Gastroesophageal sphincter (tissue), 4 donors: ENCODE data around the gene KCND3. TPM values are rescaled to one million over a fixed set of nuclear protein-coding genes. Genes with fewer than 3 reads are reported as not detected.

Experiments used
- ATAC-seq: fragments of 150-250 bp; one replicate; pipeline ENCODE4 v1.9.1; 2016; ENCODE audit warnings: mild to moderate bottlenecking, moderate library complexity
- H3K27ac ChIP-seq, 4 donors: fragments of 200-600 bp; sonication (generic) in 3 of 4; 1 replicate in 3 of 4; 2 replicates in 1 of 4; pipeline ENCODE4 v1.5.1; 2016 to 2019
- H3K27me3 ChIP-seq: fragments of 200-600 bp; sonication (generic); one replicate; pipeline ENCODE4 v1.5.1; 2019
- H3K36me3 ChIP-seq, 2 donors: fragments of 200-600 bp; sonication (generic); one replicate each; pipeline ENCODE4 v1.5.1; 2019; ENCODE audit warnings: control low read depth in 1 of 2
- H3K4me1 ChIP-seq, 3 donors: fragments of 200-600 bp; sonication (generic); 1 replicate in 2 of 3; 2 replicates in 1 of 3; pipeline ENCODE4 v1.5.1; 2016 to 2019; ENCODE audit warnings: control low read depth in 2 of 3
- H3K4me3 ChIP-seq, 2 donors: fragments of 200-600 bp; sonication (generic); one replicate each; pipeline ENCODE4 v1.5.1; 2019; ENCODE audit warnings: mild to moderate bottlenecking in 1 of 2, moderate library complexity in 1 of 2
- H3K9me3 ChIP-seq, 3 donors: fragments of 200-600 bp; sonication (generic); one replicate each; pipeline ENCODE4 v1.5.1; 2017 to 2019; ENCODE audit warnings: control low read depth in 2 of 3
- EP300 ChIP-seq: sonication (generic); formaldehyde crosslinking; IDR thresholded peaks from one replicate; pipeline ENCODE4 v1.6.1; 2017; ENCODE audit warnings: antibody characterized with exemption, mild to moderate bottlenecking
- POLR2A ChIP-seq, 2 donors: fragments of 450-650 bp; IDR thresholded peaks; one replicate each; pipeline ENCODE4 v1.6.1; 2017; ENCODE audit warnings: antibody characterized with exemption in 2 of 2, mild to moderate bottlenecking in 2 of 2, moderate library complexity in 1 of 2
- POLR2AphosphoS5 ChIP-seq: sonication (generic); formaldehyde crosslinking; IDR thresholded peaks from one replicate; pipeline ENCODE4 v1.6.1; 2017; ENCODE audit warnings: antibody characterized with exemption
- WGBS, 2 donors: methylation state at CpG; one replicate each; pipeline ENCODE4 v1.1.5; 2018; ENCODE audit warnings: low coverage in 1 of 2; 5-methylcytosine and 5-hydroxymethylcytosine counted together
- total RNA-seq, 4 donors: library from RNA; depleted of rRNA; stranded (reverse); fragments of >200 nt; gene quantifications; one replicate each; pipeline ENCODE4 v1.1.0, GENCODE V29; 2016
- TF ChIP-seq, protein P1 (sequence below), 4 experiments: fragments of 200-600 bp in 2 of 4; fragments of 450-650 bp in 2 of 4; sonication (generic) in 1 of 4; IDR thresholded peaks; one replicate each; pipeline ENCODE4 v1.5.1; 2017 to 2019; ENCODE audit warnings: antibody characterized with exemption in 4 of 4, mild to moderate bottlenecking in 2 of 4, moderate library complexity in 2 of 4

KCND3 gene
- total RNA-seq, 4 donors from 2014 or later: 36.2 to 58.7 (median 57.4) TPM

- Histone ChIP-seq H3K27me3 (no peaks in the 10 kb centered on the region), H3K4me1 (peaks cover 0 to 22% (median 0%) of the 10 kb centered on the region in 3 donors), H3K9me3 (no peaks in the 10 kb centered on the region), H3K36me3 (no peaks in the 10 kb centered on the region), H3K27ac (no peak overlapping the region), H3K4me3 (no peak overlapping the region)
- 89% methylated on average over 1 of the region's 1 CpG; no CpG with 5 or more reads in 1 of the 2 donors for WGBS, 2 donors
- ATAC-seq: no peak
- TF ChIP-seq, protein P1, sequence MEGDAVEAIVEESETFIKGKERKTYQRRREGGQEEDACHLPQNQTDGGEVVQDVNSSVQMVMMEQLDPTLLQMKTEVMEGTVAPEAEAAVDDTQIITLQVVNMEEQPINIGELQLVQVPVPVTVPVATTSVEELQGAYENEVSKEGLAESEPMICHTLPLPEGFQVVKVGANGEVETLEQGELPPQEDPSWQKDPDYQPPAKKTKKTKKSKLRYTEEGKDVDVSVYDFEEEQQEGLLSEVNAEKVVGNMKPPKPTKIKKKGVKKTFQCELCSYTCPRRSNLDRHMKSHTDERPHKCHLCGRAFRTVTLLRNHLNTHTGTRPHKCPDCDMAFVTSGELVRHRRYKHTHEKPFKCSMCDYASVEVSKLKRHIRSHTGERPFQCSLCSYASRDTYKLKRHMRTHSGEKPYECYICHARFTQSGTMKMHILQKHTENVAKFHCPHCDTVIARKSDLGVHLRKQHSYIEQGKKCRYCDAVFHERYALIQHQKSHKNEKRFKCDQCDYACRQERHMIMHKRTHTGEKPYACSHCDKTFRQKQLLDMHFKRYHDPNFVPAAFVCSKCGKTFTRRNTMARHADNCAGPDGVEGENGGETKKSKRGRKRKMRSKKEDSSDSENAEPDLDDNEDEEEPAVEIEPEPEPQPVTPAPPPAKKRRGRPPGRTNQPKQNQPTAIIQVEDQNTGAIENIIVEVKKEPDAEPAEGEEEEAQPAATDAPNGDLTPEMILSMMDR (IDR thresholded peaks at IDR 0.05): no peak
- no peak for TF ChIP-seq EP300
- no peak for TF ChIP-seq POLR2A (IDR thresholded peaks at IDR 0.05)
- no peak for TF ChIP-seq POLR2AphosphoS5
Measured at GRCh38 chr1:111911061-111911460, 78.4 kb downstream of the KCND3 start.

DNA sequence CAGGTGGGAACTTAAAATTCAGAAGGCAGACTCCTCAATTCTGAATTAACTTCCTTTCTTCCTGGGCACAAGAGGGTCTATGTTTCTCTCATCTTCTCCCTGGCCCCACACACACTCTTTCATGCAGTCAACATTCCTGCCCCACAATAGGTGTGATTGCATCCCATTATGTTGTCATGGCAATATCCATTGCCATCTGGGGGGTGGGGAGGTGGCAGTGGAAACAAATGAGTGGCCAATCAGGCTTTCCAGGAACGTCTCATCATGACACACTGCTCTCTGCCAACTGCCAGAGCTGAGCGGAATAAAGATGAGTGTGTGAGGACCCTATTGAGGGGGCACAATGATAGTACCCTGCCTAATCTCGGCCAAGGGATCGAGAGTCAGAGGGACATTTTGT is 80.4 kb downstream of the KCND3 start:
- H3K36me3 ChIP-seq: no peaks in the 10 kb centered on the region
- no peak for TF ChIP-seq POLR2A (IDR thresholded peaks at IDR 0.05)
- ATAC-seq: no peak
- no peaks in the 10 kb centered on the region for H3K27me3 ChIP-seq
- no peak overlapping the region for H3K4me3 ChIP-seq
- H3K27ac ChIP-seq: no peak overlapping the region
- H3K4me1 ChIP-seq: peaks cover 0 to 41% (median 4%) of the 10 kb centered on the region in 3 donors
- H3K9me3 ChIP-seq: no peaks in the 10 kb centered on the region
- WGBS, 2 donors: 67 to 84% methylated on average over 2 to 4 of the region's 4 CpGs

DNA sequence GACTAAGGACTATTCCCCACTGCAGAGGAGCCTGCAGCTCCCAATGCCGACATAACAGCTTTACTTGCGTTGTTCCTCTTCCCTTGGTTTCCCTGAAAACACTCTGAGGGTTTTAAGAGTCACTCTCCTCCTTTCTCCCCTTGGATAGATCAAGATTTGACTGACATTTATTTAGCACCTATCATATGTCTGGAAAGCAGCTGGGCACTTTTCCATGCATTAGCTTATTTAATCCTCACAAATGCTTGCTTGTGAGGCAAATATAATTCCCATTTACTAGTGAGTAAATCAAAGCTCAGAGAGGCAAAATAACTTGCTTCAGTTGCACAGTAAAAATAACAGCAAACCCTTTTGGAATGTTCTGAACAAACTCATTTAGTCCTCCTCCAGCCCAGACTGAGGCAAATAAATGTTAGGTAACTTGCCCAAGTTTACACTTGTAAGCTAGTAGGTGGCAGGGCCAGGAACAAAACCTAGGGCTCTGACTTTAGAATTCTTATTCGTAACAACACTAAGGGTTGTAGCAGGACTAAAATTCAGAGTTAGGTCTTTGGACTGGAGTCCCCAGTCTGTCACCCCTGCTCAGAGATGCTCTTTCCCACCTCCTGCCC is 81.4 kb downstream of the KCND3 start:
- no peaks in the 10 kb centered on the region for H3K36me3 ChIP-seq
- H3K9me3 ChIP-seq: no peaks in the 10 kb centered on the region
- WGBS, 2 donors: 82 to 89% methylated on average over 2 to 3 of the region's 3 CpGs
- H3K4me3 ChIP-seq: no peak overlapping the region
- ATAC-seq: no peak
- H3K27me3 ChIP-seq: no peaks in the 10 kb centered on the region
- TF ChIP-seq EP300 (no peak), POLR2A (IDR thresholded peaks at IDR 0.05) (no peak), POLR2AphosphoS5 (no peak)
- TF ChIP-seq, protein P1 (IDR thresholded peaks at IDR 0.05): no peak
- no peak overlapping the region for H3K27ac ChIP-seq
- peaks cover 0 to 50% (median 4%) of the 10 kb centered on the region in 3 donors for H3K4me1 ChIP-seq

DNA sequence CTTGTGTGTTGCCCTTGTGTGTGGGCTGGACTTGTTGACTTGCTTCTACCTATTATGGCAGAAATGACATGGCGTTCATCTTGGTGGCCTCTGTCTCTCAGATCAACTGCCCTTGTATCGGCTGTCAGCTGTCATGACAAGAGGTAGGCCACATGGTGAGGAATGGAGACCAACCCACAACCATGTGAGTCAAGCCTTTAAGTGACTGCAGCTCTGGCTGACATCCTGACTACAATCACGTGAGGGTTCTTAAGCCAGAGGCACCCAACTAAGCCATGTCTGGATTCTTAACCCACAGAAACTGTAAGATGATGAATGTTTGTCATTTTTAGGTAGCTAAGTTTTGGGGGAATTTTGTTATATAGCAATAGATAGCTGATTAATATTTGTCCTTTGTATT is 82.1 kb downstream of the KCND3 start:
- no peak for ATAC-seq
- Histone ChIP-seq H3K27me3 (no peaks in the 10 kb centered on the region), H3K9me3 (no peaks in the 10 kb centered on the region), H3K4me3 (no peak overlapping the region), H3K27ac (no peak overlapping the region), H3K4me1 (peaks cover 0 to 53% (median 4%) of the 10 kb centered on the region in 3 donors), H3K36me3 (no peaks in the 10 kb centered on the region)
- TF ChIP-seq POLR2A (IDR thresholded peaks at IDR 0.05): no peak
- TF ChIP-seq EP300: no peak
- TF ChIP-seq, protein P1 (IDR thresholded peaks at IDR 0.05): no peak
- TF ChIP-seq POLR2AphosphoS5: no peak
- WGBS, 2 donors: 20 to 74% methylated on average over 1 to 3 of the region's 3 CpGs

- Histone ChIP-seq H3K4me1 (peaks cover 0 to 53% (median 4%) of the 10 kb centered on the region in 3 donors), H3K9me3 (no peaks in the 10 kb centered on the region), H3K27ac (no peak overlapping the region), H3K36me3 (no peaks in the 10 kb centered on the region), H3K27me3 (no peaks in the 10 kb centered on the region), H3K4me3 (no peak overlapping the region)
- ATAC-seq: no peak
- TF ChIP-seq POLR2A (IDR thresholded peaks at IDR 0.05) (no peak), EP300 (no peak), POLR2AphosphoS5 (no peak)
- TF ChIP-seq, protein P1 (IDR thresholded peaks at IDR 0.05): no peak
- no CpG with 5 or more reads among the region's 1 CpG for WGBS, 2 donors
Measured at GRCh38 chr1:111906816-111907215, 82.7 kb downstream of the KCND3 start.
